HG03442 (cell line): Measurements from ENCODE around the gene CIDEA.

ENCODE experiments used
- ATAC-seq: cut with Tn5 transposase; IDR thresholded peaks from one replicate; pipeline ENCODE4 v1.9.1; 2021; ENCODE audit warnings: mild to moderate bottlenecking, moderate library complexity; ENCODE audit not compliant: unreplicated experiment

Gene CIDEA

DNA sequence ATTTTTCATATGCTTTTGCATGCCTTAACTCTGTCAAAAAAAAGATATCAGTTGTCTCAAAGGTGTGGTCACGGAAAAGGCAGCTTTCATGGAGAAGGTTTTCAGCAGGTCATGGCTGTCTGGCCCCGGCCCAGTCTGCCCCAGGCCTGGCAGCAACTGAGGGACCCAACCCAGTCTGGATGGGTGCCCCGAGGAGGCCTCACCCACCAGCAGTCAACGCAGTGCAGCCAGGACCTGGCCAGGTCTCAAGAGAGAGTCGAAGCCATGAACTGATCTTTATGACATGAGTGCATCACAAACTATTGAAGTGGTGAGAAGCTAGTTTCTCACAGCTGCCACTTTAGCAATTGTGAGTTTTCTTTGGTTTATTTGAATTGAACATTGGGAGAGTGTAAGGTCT, 61.8 kb downstream of the CIDEA start:
- ATAC-seq, result no peak

DNA sequence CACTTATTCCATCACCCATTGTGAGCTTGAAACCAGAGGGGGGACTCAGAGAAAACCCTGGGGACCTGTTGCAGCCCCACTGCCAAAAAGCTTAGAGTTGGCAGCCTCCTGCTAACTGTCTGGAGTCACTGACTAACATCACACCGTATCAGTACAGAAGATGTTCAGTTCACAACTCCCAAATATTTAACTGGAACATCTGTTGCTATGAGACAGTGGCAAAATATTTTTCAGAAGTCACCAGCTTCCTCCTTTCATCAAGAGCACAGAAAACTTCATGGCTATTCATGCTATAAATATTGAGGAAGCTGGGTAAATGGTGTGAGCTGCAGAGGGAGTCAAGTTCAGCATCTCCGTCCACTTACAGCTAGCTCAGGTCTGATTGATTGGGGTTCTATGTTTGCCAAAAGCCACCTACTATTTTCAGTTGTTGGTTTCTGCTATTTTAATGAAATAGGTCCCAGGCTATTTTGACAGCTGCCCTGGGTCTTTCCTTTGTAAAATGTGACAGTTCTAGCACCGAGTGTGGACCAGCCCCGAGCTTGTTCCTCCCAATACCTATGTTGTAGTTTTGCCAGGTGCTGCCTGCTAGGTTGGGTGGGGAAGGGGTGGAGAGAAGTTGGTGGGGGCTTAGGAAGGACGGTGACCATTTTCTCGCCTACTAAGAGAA, 63.6 kb downstream of the CIDEA start:
- no peak for ATAC-seq

DNA sequence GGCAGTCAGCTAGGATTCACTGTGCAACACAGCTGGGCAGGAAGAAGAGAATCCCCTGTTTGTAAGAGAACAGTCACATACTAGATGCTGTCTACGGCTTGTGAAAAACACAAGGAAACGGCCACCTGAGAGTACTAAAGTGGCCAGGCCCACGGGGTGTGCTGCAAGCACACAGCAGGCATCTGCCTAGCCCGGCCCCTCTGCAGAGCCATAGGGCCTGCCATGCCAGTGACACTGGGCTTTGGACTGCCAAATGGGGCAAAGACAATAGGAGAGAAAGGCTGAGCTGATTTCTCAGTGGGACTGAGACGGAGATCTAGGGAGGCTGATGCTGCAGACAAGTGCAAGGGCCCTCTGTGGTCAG, 64.2 kb downstream of the CIDEA start:
- no peak for ATAC-seq

DNA sequence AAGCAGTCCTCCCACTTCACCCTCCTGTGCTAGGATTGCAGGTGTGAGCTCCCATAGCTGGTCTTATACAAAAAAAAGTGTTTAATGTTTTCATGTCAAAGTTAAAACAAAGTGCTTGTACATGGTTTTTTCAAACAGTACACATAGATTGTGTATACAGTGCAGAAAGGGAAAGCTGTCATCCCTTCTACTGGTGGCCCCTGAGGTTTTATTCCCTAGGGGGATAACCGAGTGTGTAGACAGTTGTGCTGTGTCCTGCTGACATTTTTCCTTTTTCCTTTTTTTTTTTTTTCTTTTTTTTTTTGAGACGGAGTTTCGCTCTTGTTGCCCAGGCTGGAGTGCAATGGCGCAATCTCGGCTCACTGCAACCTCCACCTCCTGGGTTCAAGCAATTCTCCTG, 64.7 kb downstream of the CIDEA start:
- no peak for ATAC-seq

DNA sequence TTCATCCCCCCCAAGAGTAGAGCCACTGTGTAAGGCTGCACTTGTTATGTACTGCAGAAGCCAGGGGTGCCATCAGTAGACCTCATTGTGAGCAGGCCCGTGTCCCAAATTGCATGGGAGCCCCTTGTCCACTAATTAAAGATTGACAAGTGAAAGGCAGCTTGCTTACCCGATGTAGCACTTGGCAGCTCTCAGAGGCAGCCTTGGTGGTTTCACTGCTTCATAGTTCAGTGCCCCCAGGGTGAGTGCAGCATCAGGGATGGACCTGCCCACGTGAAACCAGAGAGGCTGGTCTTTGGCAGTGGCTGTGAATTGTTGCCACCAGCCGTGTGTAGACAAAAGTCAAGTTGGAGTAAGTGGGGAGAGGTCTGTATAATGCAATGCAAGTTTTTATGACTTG, 67.2 kb downstream of the CIDEA start:
- ATAC-seq, result peak; percentile 85

DNA sequence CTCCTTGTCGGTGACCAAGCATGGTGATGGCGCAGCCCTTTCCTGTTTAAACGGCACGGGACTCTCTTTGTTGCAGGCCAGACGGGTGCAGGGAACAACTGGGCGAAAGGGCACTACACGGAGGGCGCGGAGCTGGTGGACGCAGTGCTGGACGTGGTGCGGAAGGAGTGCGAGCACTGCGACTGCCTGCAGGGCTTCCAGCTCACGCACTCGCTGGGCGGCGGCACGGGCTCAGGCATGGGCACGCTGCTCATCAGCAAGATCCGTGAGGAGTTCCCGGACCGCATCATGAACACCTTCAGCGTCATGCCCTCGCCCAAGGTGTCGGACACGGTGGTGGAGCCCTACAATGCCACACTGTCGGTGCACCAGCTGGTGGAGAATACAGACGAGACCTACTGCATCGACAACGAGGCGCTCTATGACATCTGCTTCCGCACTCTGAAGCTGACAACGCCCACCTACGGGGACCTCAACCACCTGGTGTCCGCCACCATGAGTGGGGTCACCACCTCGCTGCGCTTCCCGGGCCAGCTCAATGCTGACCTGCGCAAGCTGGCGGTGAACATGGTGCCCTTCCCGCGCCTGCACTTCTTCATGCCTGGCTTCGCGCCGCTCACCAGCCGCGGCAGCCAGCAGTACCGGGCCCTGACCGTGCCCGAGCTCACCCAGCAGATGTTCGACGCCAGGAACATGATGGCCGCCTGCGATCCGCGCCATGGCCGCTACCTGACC, 71.0 kb downstream of the CIDEA start:
- ATAC-seq, result no peak

DNA sequence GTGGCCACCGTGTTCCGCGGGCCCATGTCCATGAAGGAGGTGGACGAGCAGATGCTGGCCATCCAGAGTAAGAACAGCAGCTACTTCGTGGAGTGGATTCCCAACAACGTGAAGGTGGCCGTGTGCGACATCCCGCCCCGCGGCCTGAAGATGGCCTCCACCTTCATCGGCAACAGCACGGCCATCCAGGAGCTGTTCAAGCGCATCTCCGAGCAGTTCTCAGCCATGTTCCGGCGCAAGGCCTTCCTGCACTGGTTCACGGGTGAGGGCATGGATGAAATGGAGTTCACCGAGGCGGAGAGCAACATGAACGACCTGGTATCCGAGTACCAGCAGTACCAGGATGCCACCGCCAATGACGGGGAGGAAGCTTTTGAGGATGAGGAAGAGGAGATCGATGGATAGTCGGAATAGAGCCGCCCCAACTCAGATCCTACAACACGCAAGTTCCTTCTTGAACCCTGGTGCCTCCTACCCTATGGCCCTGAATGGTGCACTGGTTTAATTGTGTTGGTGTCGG, 71.6 kb downstream of the CIDEA start:
- ATAC-seq, result no peak

DNA sequence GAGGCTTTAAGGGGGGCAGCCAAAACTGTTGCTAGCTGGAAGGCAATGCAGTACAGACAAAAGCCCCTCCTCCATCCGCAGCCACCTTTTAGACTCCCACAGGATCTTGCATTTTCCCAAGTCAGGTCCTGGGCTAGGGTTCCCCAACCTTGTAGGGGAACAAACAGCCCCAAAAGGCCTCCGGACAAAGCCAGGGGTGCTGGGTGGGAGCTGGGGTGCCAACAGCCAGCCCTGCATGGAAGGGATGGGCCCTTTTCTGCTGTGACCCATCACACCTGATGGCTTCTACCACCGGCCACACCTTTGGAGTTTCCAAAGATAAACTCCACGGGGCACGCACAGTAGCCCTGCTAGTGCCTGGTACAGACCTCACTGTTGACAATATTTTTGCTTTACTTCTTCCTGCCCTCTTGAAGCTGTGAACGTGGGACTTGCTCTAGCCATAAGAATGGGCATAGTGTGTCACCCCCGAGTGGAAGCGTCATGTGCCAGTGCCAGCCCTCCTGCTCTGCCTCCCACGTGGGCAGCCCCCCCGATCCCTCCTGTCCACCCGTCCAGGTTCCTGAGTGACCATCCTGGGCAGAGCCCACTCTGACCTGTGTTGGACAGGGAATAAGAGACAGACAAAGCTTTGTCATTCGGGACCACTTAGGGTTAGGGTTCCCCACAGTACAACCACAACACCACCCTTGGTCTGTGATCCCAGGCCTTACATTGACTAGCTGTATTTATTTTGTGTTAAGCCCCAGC, 72.7 kb downstream of the CIDEA start:
- no peak for ATAC-seq
